K562 (cell line): Measurements from ENCODE around the gene PDE2A. TPM values are rescaled to one million over a fixed set of nuclear protein-coding genes. Genes with fewer than 3 reads are reported as not detected.

Experiments
- CHD7 ChIP-seq: fragments of 200-600 bp; sonication (generic); IDR thresholded peaks from one replicate; pipeline ENCODE4 v1.6.1; 2012; ENCODE audit warnings: mild to moderate bottlenecking, low read depth, low read length, inconsistent platforms
- OTX1 ChIP-seq: fragments of 450-650 bp; formaldehyde crosslinking; IDR thresholded peaks from 2 replicates; pipeline ENCODE4 v1.4.0; 2022; ENCODE audit warnings: mild to moderate bottlenecking
- RUNX1 ChIP-seq: sonication (generic); IDR thresholded peaks from 2 replicates; pipeline ENCODE4 v1.6.1; 2016; ENCODE audit warnings: antibody characterized with exemption, low read depth
- SMARCA4 ChIP-seq: fragments of 450-650 bp; IDR thresholded peaks from 2 replicates; pipeline ENCODE4 v1.6.1; 2016
- STAG1 ChIP-seq: sonication (generic); formaldehyde crosslinking; IDR thresholded peaks from 2 replicates; pipeline ENCODE4 v1.5.0; 2020; ENCODE audit warnings: missing genetic modification reagents, borderline replicate concordance
- TCF7 ChIP-seq: sonication (generic); IDR thresholded peaks from 2 replicates; pipeline ENCODE4 v1.6.1; 2016; ENCODE audit warnings: antibody characterized with exemption, borderline replicate concordance
- ZKSCAN1 ChIP-seq: fragments of 150-350 bp; IDR thresholded peaks from 2 replicates; pipeline ENCODE4 v1.6.1; 2016; ENCODE audit warnings: low read depth, low read length
- ZNF354B ChIP-seq: fragments of 250-450 bp; sonication (Bioruptor Pico); IDR thresholded peaks from 2 replicates; pipeline ENCODE4 v1.4.0; 2020
- polyA plus RNA-seq, 8 experiments: library from polyadenylated mRNA; depleted of rRNA in 4 of 8; stranded (reverse) in 5 of 8; unstranded in 3 of 8; fragments of >200 nt; fragmentation: Nextera tagmentation in 2 of 8; fragmentation: Illumina TruSeq in 1 of 8; extraction: Ambion mirVana in 2 of 8; extraction: Trizol in 1 of 8; gene quantifications; 2 replicates each; pipeline versions ENCODE4 v1.2.1 to v1.2.3, GENCODE V29; 2011 to 2014; ENCODE audit warnings: inconsistent platforms in 1 of 8, missing spikeins in 1 of 8
- total RNA-seq, 7 experiments: library from RNA; depleted of rRNA in 6 of 7; stranded (reverse); fragments of >200 nt in 6 of 7; fragmentation: Illumina TruSeq in 2 of 7; extraction: Trizol in 2 of 7; gene quantifications; 2 replicates each; pipeline versions ENCODE4 v1.2.1 to v1.2.3, GENCODE V29; 2011 to 2021; ENCODE audit warnings: low replicate concordance in 1 of 7

The PDE2A gene
- total and polyA plus RNA-seq, 9 of the 15 experiments (the other 6 are each of a cell fraction or from before 2014, with no cell fraction given), result 0.07 to 15.2 (median 1.6) TPM; not detected in 1

DNA sequence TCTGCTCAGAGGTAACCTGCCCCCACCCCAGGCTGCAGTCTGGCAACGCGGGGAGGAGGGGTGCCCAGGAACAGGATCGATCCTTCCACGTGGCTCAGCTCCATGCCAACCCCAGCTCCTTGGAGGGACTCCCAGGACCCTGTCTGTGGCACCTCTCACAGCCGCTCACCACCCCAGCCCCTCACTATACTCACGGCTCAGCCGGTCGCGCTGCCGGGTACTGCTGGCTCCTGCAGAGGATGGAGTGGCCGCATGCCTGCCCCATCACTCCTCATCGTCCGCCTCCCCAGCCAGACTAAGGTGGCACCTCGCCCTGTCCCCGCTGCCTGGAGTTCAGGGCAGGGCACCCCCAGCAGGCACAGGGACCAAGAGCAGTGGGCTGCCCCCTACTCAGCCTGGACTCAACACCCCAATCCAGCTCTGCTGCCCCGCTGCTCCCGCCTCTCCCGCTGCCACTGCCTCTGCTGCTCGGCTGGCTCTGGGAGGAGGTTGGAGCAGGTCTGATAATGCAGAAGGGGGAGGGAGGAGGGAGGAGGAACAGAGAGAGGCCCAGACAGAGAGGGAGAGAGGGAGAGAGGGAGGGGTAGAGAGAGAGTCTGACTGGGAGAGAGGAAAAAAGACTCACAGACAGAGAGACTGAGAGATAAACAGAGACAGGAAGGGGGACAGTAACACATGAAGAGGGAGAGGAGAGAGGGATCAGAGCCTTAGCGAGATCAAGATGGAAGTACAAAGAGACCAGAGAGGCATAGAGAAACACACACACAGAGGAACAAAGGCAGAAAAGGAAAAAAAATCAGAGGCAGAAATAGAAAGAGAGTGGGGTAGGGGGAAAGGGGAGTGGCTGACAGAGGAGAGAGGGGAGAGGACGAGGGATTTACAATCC lies at the start of gene PDE2A (continued):
- no peak for TF ChIP-seq CHD7
- no peak for TF ChIP-seq ZKSCAN1
- TF ChIP-seq OTX1 (CRISPR knock-in tag), result peak; percentile 29; the same call in 1 of the 2 replicates
- TF ChIP-seq STAG1 (CRISPR knock-in tag), result no peak
- no peak for TF ChIP-seq ZNF354B (CRISPR knock-in tag)
- no peak for TF ChIP-seq TCF7
- TF ChIP-seq RUNX1, result no peak
- TF ChIP-seq SMARCA4, result no peak
